DND-41 (cell line): ENCODE measurements around the gene ATIC.

Experiments
- ATAC-seq: fragments of 200-7000 bp; cut with Tn5 transposase; 3 replicates; pipeline ENCODE4 v1.9.1; 2021; ENCODE audit warnings: low read depth; ENCODE audit not compliant: insufficient read depth
- DNase-seq: peaks from one replicate; pipeline ENCODE4 v3.0.0-alpha.2; 2020
- H2AFZ ChIP-seq: 2 replicates; pipeline ENCODE4 v1.6.0; 2012; ENCODE audit warnings: low read depth, low read length
- H3K27ac ChIP-seq: 2 replicates; pipeline ENCODE4 v1.5.1; 2012; ENCODE audit warnings: low read length, inconsistent platforms
- H3K27me3 ChIP-seq: fragments of 200-600 bp; sonication (generic); 2 replicates; pipeline ENCODE4 v1.6.0; 2012; ENCODE audit warnings: low read length, mild to moderate bottlenecking, inconsistent platforms; ENCODE audit not compliant: insufficient read depth, poor library complexity
- H3K36me3 ChIP-seq: 2 replicates; pipeline ENCODE4 v1.5.1; 2012; ENCODE audit warnings: low read length, inconsistent platforms; ENCODE audit not compliant: insufficient read depth
- H3K4me1 ChIP-seq: 2 replicates; pipeline ENCODE4 v1.5.1; 2012; ENCODE audit warnings: mild to moderate bottlenecking, low read length; ENCODE audit not compliant: insufficient read depth
- H3K4me2 ChIP-seq: 2 replicates; pipeline ENCODE4 v1.6.0; 2012; ENCODE audit warnings: mild to moderate bottlenecking, moderate library complexity, low read length, inconsistent platforms; ENCODE audit not compliant: insufficient read depth
- H3K4me3 ChIP-seq, 2 experiments: fragments of 200-600 bp in 1 of 2; shearing (Covaris generic) in 1 of 2; 2 replicates each; pipeline ENCODE4 v1.5.1; 2012 to 2016; ENCODE audit warnings: inconsistent platforms in 2 of 2, low read length in 2 of 2, mild to moderate bottlenecking in 2 of 2, low read depth in 1 of 2, moderate library complexity in 1 of 2
- H3K79me2 ChIP-seq: 2 replicates; pipeline ENCODE4 v1.6.0; 2012; ENCODE audit warnings: low read length, inconsistent platforms; ENCODE audit not compliant: insufficient read depth
- H3K9ac ChIP-seq: 2 replicates; pipeline ENCODE4 v1.6.0; 2012; ENCODE audit warnings: low read depth, mild to moderate bottlenecking, inconsistent platforms, low read length, moderate library complexity
- H3K9me3 ChIP-seq: 2 replicates; pipeline ENCODE4 v1.5.1; 2012; ENCODE audit warnings: low read length, moderate library complexity, mild to moderate bottlenecking, inconsistent platforms; ENCODE audit not compliant: insufficient read depth, severe bottlenecking
- H4K20me1 ChIP-seq: 2 replicates; pipeline ENCODE4 v1.6.0; 2012; ENCODE audit warnings: low read length; ENCODE audit not compliant: insufficient read depth
- CTCF ChIP-seq: IDR thresholded peaks from 2 replicates; pipeline ENCODE4 v1.5.1; 2012; ENCODE audit warnings: borderline replicate concordance, low read length, moderate library complexity, mild to moderate bottlenecking; ENCODE audit not compliant: poor library complexity, severe bottlenecking; ENCODE audit errors: extremely low read depth
- EZH2 ChIP-seq: IDR thresholded peaks from 3 replicates; pipeline ENCODE4 v1.6.1; 2012; ENCODE audit warnings: borderline replicate concordance, low read depth, mild to moderate bottlenecking, moderate library complexity, low read length, inconsistent platforms; ENCODE audit not compliant: severe bottlenecking

The ATIC gene

DNA sequence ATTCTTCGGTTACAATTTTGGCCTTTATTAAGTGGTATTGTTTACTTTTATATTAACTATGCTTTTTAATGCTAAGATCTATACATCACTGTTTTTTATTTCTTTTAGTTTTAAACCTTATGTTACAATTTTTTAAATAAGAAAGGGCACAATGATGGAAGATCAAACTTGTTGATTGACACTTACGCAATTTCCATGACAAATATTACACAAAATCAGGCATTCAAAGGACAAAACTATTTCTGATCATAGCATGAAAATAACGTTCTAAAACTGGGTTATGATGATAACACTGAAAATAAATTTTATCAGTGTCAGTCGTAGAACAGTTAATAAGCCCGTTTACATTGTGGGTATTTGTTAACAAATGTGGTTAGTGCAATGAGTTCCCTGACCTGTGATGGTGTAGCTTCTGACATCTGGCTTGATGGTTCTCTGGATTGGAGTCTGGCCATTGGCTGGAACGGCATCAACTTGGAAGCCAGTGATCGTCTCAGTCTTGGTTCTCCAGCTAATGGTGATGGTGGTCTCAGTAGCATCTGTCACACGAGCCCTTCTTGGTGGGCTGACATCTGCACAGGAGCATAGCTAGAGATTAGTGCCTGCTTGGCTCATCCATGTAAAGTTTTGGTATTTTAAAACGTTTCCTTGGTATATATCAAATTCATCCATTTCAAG lies 64.4 kb downstream of the ATIC start:
- Histone ChIP-seq H3K4me3 (no peak overlapping the region), H3K79me2 (no peaks in the 10 kb centered on the region), H3K9ac (no peak overlapping the region), H3K9me3 (no peaks in the 10 kb centered on the region), H2AFZ (no peak overlapping the region), H3K36me3 (no peaks in the 10 kb centered on the region), H3K4me1 (no peaks in the 10 kb centered on the region), H4K20me1 (no peaks in the 10 kb centered on the region), H3K4me2 (no peak overlapping the region), H3K27ac (no peak overlapping the region), H3K27me3 (no peaks in the 10 kb centered on the region)
- ATAC-seq (no peak), DNase-seq (no peak)
- TF ChIP-seq CTCF (no peak), EZH2 (no peak)

DNA sequence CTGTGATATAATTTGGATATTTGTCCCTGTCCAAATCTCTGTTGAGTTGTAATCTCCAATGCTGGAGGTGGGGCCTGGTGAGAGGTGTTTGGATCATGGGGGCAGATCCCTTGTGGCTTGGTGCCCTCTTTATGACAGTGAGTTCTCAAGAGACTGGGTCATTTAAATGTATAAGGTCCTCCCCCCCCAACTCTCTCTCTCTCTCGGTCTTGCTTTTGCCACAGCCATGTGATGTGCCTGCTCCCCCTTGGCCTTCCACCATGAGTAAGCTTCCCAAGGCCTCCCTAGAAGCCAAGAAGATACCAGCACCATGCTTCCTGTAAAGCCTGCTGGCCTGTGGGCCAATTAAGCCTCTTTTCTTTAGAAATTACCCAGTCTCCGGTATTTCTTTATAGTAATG lies 65.4 kb downstream of the ATIC start:
- TF ChIP-seq CTCF (no peak), EZH2 (no peak)
- ATAC-seq (no peak), DNase-seq (no peak)
- H3K36me3 ChIP-seq: no peaks in the 10 kb centered on the region
- no peaks in the 10 kb centered on the region for H3K4me1 ChIP-seq
- no peak overlapping the region for H3K9ac ChIP-seq
- no peaks in the 10 kb centered on the region for H3K79me2 ChIP-seq
- H2AFZ ChIP-seq: no peak overlapping the region
- no peak overlapping the region for H3K4me3 ChIP-seq
- no peak overlapping the region for H3K27ac ChIP-seq
- no peaks in the 10 kb centered on the region for H3K9me3 ChIP-seq
- no peak overlapping the region for H3K4me2 ChIP-seq
- no peaks in the 10 kb centered on the region for H4K20me1 ChIP-seq
- no peaks in the 10 kb centered on the region for H3K27me3 ChIP-seq

DNA sequence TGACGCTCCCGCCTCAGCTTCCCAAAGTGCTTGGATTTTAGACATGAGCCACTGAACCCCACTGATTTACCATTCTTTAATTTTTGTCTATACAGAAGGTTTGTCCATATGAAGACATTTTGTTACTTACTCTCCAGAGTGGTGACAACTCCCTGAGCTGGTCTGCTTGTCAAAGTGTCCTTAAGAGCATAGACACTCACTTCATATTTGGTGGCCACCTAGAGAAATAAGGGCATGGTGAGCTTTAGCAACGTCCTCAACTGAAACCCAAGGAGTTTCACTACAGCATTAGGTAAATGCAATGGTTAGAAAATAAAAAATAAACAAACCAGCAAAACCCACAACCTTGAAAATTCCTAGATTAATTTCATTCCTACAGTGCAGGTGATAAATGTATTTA lies 66.2 kb downstream of the ATIC start:
- Histone ChIP-seq H3K4me3 (no peak overlapping the region), H3K36me3 (no peaks in the 10 kb centered on the region), H3K4me1 (no peaks in the 10 kb centered on the region), H3K79me2 (no peaks in the 10 kb centered on the region), H3K9me3 (no peaks in the 10 kb centered on the region), H3K27ac (no peak overlapping the region), H3K27me3 (no peaks in the 10 kb centered on the region), H4K20me1 (no peaks in the 10 kb centered on the region), H2AFZ (no peak overlapping the region), H3K9ac (no peak overlapping the region), H3K4me2 (no peak overlapping the region)
- DNase-seq (no peak), ATAC-seq (no peak)
- no peak for TF ChIP-seq CTCF
- TF ChIP-seq EZH2: no peak
